Suppressor macrophage treated with lipopolysaccharide for 4 hours (primary cell): ENCODE results near the gene PAPOLB.
A peak's percentile ranks its signal among the peaks of the same experiment; 100 is the strongest.
"Not testable (repeated sequence)": the region's sequence is repeated elsewhere in the genome, so short reads cannot be mapped to it uniquely, and the experiment has no call there.

Source experiments
- DNase-seq: peaks from one replicate; pipeline ENCODE4 v3.0.0-alpha.2; 2020

Gene PAPOLB

GRCh38 chr7:4861673-4862072 is at the start of gene PAPOLB:
Gene PAPOLB, minus strand, starts transcription at chr7:4862030. Its CDS starts 220 bp downstream, at chr7:4861810.
- DNase-seq: no peak

- DNase-seq: no peak
These were observed 49.4 kb upstream of the PAPOLB start for GRCh38 chr7:4911111-4911828.

- no peak for DNase-seq
These were observed 44.9 kb upstream of the PAPOLB start for GRCh38 chr7:4906682-4907081.

GRCh38 chr7:4905171-4905570 is 43.3 kb upstream of the PAPOLB start:
- DNase-seq: no peak

- DNase-seq: no peak
These were observed 42.5 kb upstream of the PAPOLB start for GRCh38 chr7:4904346-4904745.

GRCh38 chr7:4895766-4896165 is 33.9 kb upstream of the PAPOLB start:
- DNase-seq: no peak

GRCh38 chr7:4894482-4894881 is 32.7 kb upstream of the PAPOLB start:
- DNase-seq: no peak

GRCh38 chr7:4893929-4894475 is 32.2 kb upstream of the PAPOLB start:
- no peak for DNase-seq

- not testable (repeated sequence) for DNase-seq
These were observed 31.4 kb upstream of the PAPOLB start for GRCh38 chr7:4893188-4893587.

- DNase-seq: not testable (repeated sequence)
These were observed 29.7 kb upstream of the PAPOLB start for GRCh38 chr7:4891522-4891921.

- DNase-seq: no peak
These were observed 27.9 kb upstream of the PAPOLB start for GRCh38 chr7:4889682-4890081.

- no peak for DNase-seq
These were observed 26.3 kb upstream of the PAPOLB start for GRCh38 chr7:4888161-4888560.

- DNase-seq: no peak
These were observed 24.8 kb upstream of the PAPOLB start for GRCh38 chr7:4886671-4887070.

GRCh38 chr7:4885317-4885807 is 23.5 kb upstream of the PAPOLB start:
- no peak for DNase-seq

- no peak for DNase-seq
These were observed 22.3 kb upstream of the PAPOLB start for GRCh38 chr7:4884164-4884563.

GRCh38 chr7:4883372-4884144 is 21.7 kb upstream of the PAPOLB start, which contains the start of gene RADIL:
Gene RADIL, minus strand, starts transcription at chr7:4883716. Its CDS starts 5,577 bp downstream, at chr7:4878139.
- DNase-seq: peak; percentile 86

GRCh38 chr7:4883033-4883371 is 21.2 kb upstream of the PAPOLB start:
- DNase-seq: no peak

- peak; percentile 7 for DNase-seq
These were observed 20.6 kb upstream of the PAPOLB start for GRCh38 chr7:4882169-4883032.

GRCh38 chr7:4880218-4880617 is 18.4 kb upstream of the PAPOLB start:
- DNase-seq: no peak

- no peak for DNase-seq
These were observed 17.7 kb upstream of the PAPOLB start for GRCh38 chr7:4879396-4880081.

- DNase-seq: no peak
These were observed 16.8 kb upstream of the PAPOLB start for GRCh38 chr7:4878336-4879335.
